ENCODE measurements around the gene EGFLAM.

The EGFLAM gene

GRCh38 chr5:38267372-38267771 lies 9.0 kb downstream of the EGFLAM start:
- DNase-seq, result no peak

- DNase-seq, result no peak
Observed at GRCh38 chr5:38273626-38274025, 15.3 kb downstream of the EGFLAM start.

- no peak for DNase-seq
Observed at GRCh38 chr5:38274370-38274769, 16.0 kb downstream of the EGFLAM start.

GRCh38 chr5:38284384-38284783 lies 26.0 kb downstream of the EGFLAM start:
- DNase-seq, result no peak

- no peak for DNase-seq
Observed at GRCh38 chr5:38285226-38285625, 26.9 kb downstream of the EGFLAM start.

- DNase-seq, result no peak
Observed at GRCh38 chr5:38286002-38286401, 27.6 kb downstream of the EGFLAM start.

GRCh38 chr5:38287124-38287523 lies 28.8 kb downstream of the EGFLAM start:
- no peak for DNase-seq

GRCh38 chr5:38289457-38289856 lies 31.1 kb downstream of the EGFLAM start:
- no peak for DNase-seq

GRCh38 chr5:38290028-38290653 lies 31.8 kb downstream of the EGFLAM start:
- no peak for DNase-seq

- DNase-seq, result no peak
Observed at GRCh38 chr5:38291355-38291754, 33.0 kb downstream of the EGFLAM start.

- no peak for DNase-seq
Observed at GRCh38 chr5:38292228-38292627, 33.9 kb downstream of the EGFLAM start.

- DNase-seq, result no peak
Observed at GRCh38 chr5:38295751-38296150, 37.4 kb downstream of the EGFLAM start.

- no peak for DNase-seq
Observed at GRCh38 chr5:38297830-38298608, 39.7 kb downstream of the EGFLAM start.

- no peak for DNase-seq
Observed at GRCh38 chr5:38299585-38299984, 41.2 kb downstream of the EGFLAM start.

GRCh38 chr5:38305148-38305547 lies 46.8 kb downstream of the EGFLAM start:
- no peak for DNase-seq

- DNase-seq, result no peak
Observed at GRCh38 chr5:38307845-38308244, 49.5 kb downstream of the EGFLAM start.

- no peak for DNase-seq
Observed at GRCh38 chr5:38316544-38317224, 58.3 kb downstream of the EGFLAM start.

GRCh38 chr5:38317868-38318267 lies 59.5 kb downstream of the EGFLAM start:
- no peak for DNase-seq

- DNase-seq, result no peak
Observed at GRCh38 chr5:38319491-38319890, 61.1 kb downstream of the EGFLAM start.

- no peak for DNase-seq
Observed at GRCh38 chr5:38321978-38322377, 63.6 kb downstream of the EGFLAM start.

GRCh38 chr5:38323645-38324295 lies 65.4 kb downstream of the EGFLAM start:
- no peak for DNase-seq

- DNase-seq, result no peak
Observed at GRCh38 chr5:38329132-38329715, 70.9 kb downstream of the EGFLAM start.

- DNase-seq, result no peak
Observed at GRCh38 chr5:38330207-38330606, 71.8 kb downstream of the EGFLAM start.

All from activated CD4-positive, alpha-beta T cell treated with anti-CD3 and anti-CD28 coated beads, Interleukin-2, amount 50 U/mL, for 48 hours (primary cell).